Psoas muscle (tissue), 8 donors: ENCODE results near the gene FUT2. TPM values are rescaled to one million over a fixed set of nuclear protein-coding genes. Genes with fewer than 3 reads are reported as not detected.
"Not testable (repeated sequence)": the region's sequence is repeated elsewhere in the genome, so short reads cannot be mapped to it uniquely, and the experiment has no call there.

ENCODE experiments used
- ATAC-seq, 4 donors: fragments of 200-7000 bp; cut with Tn5 transposase; one replicate each; pipeline ENCODE4 v1.9.1; 2020; ENCODE audit warnings: moderate library complexity in 3 of 4, mild to moderate bottlenecking in 2 of 4
- DNase-seq, 2 donors: peaks; one replicate each; pipeline ENCODE4 v3.0.0-alpha.2; 2020
- H3K27ac ChIP-seq: fragments of 200-600 bp; one replicate; pipeline ENCODE4 v1.8.0; 2022
- H3K27me3 ChIP-seq, 3 donors: fragments of 200-600 bp in 1 of 3; one replicate each; pipeline versions ENCODE4 v1.6.1 to v1.8.0; 2013 to 2022; ENCODE audit warnings: low read length in 2 of 3, mild to moderate bottlenecking in 2 of 3, moderate library complexity in 1 of 3; ENCODE audit not compliant: insufficient read depth in 3 of 3
- H3K36me3 ChIP-seq, 2 donors: fragments of 200-600 bp in 1 of 2; one replicate each; pipeline versions ENCODE4 v1.6.1 to v1.8.0; 2013 to 2022; ENCODE audit warnings: low read depth in 1 of 2, mild to moderate bottlenecking in 1 of 2, moderate library complexity in 1 of 2; ENCODE audit not compliant: insufficient read depth in 1 of 2
- H3K4me1 ChIP-seq: fragments of 200-600 bp; one replicate; pipeline ENCODE4 v1.8.0; 2022
- H3K4me3 ChIP-seq: fragments of 200-600 bp; one replicate; pipeline ENCODE4 v1.8.0; 2022; ENCODE audit warnings: mild to moderate bottlenecking
- H3K9me3 ChIP-seq: fragments of 200-600 bp; one replicate; pipeline ENCODE4 v1.8.0; 2022
- CTCF ChIP-seq: fragments of 200-600 bp; IDR thresholded peaks from one replicate; pipeline ENCODE4 v1.8.0; 2022; ENCODE audit warnings: antibody characterized with exemption
- WGBS, 3 donors: extraction: QIAGEN DNeasy Blood & Tissue Kit; methylation state at CpG; one replicate each; pipeline versions ENCODE4 v1.1.6 to v1.1.7; 2013; 5-methylcytosine and 5-hydroxymethylcytosine counted together
- intact Hi-C, 2 donors: fragments of 100-400 bp; cut with DNase I; formaldehyde crosslinking; loops; one replicate each; pipeline versions ENCODE4 v1.11.0 to v1.14.2; 2022
- polyA plus RNA-seq, 3 donors: library from polyadenylated mRNA; stranded (reverse); fragments of 200-250 nt; gene quantifications; one replicate each; pipeline ENCODE4 v1.2.3, GENCODE V29; 2013
- total RNA-seq, 4 donors: library from RNA; stranded (reverse); fragmentation: NEBNext Ultra II Directional in 2 of 4; extraction: Animal tissue kit (Norgen Biotek cat#: 25700) in 2 of 4; gene quantifications; one replicate each; pipeline versions ENCODE4 v1.2.1 to v1.2.4, GENCODE V29; 2021 to 2023
- donor health status: healthy with polysubstance abuse.
- donor health status: DM: no; HTN: no; CAD: no; lungs with moderate emphysema.
- donor health status: Bipolar disorder and iron deficiency.
- donor health status: healthy.
- donor health status: DM: yes; HTN: yes; CAD: no.
- donor health status: DM: no; HTN: no; CAD: no.
- donor health status: DM: no; HTN: no; CAD: no.
- donor health status: DM: yes; HTN: yes; CAD: no.

Gene FUT2
- total and polyA plus RNA-seq, 7 donors = not detected

- 33 to 60% (median 53%) methylated on average over 11 of the region's 11 CpGs for WGBS, 3 donors
- Histone ChIP-seq H3K27ac (no peak overlapping the region), H3K9me3 (no peaks in the 10 kb centered on the region), H3K27me3 (no peaks in the 10 kb centered on the region), H3K36me3 (no peaks in the 10 kb centered on the region), H3K4me1 (no peaks in the 10 kb centered on the region), H3K4me3 (peak overlapping the region; percentile 40)
- TF ChIP-seq CTCF = no peak
- peak in 3 of 4 donors; percentile 45 to 82 (median 76) for ATAC-seq
- intact Hi-C loops = no loop called here
- peak; percentile 44 to 78 for DNase-seq
Measured at GRCh38 chr19:48683349-48683748, 12.4 kb upstream of the FUT2 start.

GRCh38 chr19:48685583-48685982 lies 10.2 kb upstream of the FUT2 start:
- Histone ChIP-seq H3K36me3 (no peaks in the 10 kb centered on the region), H3K27ac (no peak overlapping the region), H3K9me3 (no peaks in the 10 kb centered on the region), H3K27me3 (no peaks in the 10 kb centered on the region), H3K4me3 (no peak overlapping the region), H3K4me1 (no peaks in the 10 kb centered on the region)
- intact Hi-C loops = no loop called here
- ATAC-seq (no peak), DNase-seq (no peak)
- WGBS, 3 donors = 83 to 87% (median 85%) methylated on average over 9 of the region's 9 CpGs
- TF ChIP-seq CTCF = no peak

GRCh38 chr19:48686088-48686487 lies 9.7 kb upstream of the FUT2 start:
- Histone ChIP-seq H3K36me3 (no peaks in the 10 kb centered on the region), H3K9me3 (no peaks in the 10 kb centered on the region), H3K4me3 (no peak overlapping the region), H3K4me1 (no peaks in the 10 kb centered on the region), H3K27me3 (no peaks in the 10 kb centered on the region), H3K27ac (no peak overlapping the region)
- intact Hi-C loops = no loop called here
- no peak for TF ChIP-seq CTCF
- no peak for ATAC-seq
- 71 to 77% (median 74%) methylated on average over 3 of the region's 3 CpGs for WGBS, 3 donors
- DNase-seq = no peak

- H3K4me3 ChIP-seq, H3K27me3 ChIP-seq, intact Hi-C loops, H3K9me3 ChIP-seq, ATAC-seq, H3K27ac ChIP-seq, DNase-seq, H3K36me3 ChIP-seq, H3K4me1 ChIP-seq: not testable (repeated sequence)
- WGBS, 3 donors = 93 to 96% (median 93%) methylated on average over 7 of the region's 7 CpGs
Measured at GRCh38 chr19:48686637-48687036, 9.1 kb upstream of the FUT2 start.

GRCh38 chr19:48687776-48688175 lies 8.0 kb upstream of the FUT2 start:
- no peaks in the 10 kb centered on the region for H3K36me3 ChIP-seq
- WGBS, 3 donors = 85 to 94% (median 86%) methylated on average over 3 of the region's 3 CpGs
- H3K27me3 ChIP-seq = no peaks in the 10 kb centered on the region
- ATAC-seq = no peak
- no peak for DNase-seq
- H3K4me3 ChIP-seq = no peak overlapping the region
- intact Hi-C loops = no loop called here
- TF ChIP-seq CTCF = no peak
- H3K4me1 ChIP-seq = no peaks in the 10 kb centered on the region
- H3K27ac ChIP-seq = no peak overlapping the region
- H3K9me3 ChIP-seq = no peaks in the 10 kb centered on the region
